H9 (cell line): Measurements from ENCODE around the gene TMEM145. TPM values are rescaled to one million over a fixed set of nuclear protein-coding genes. Genes with fewer than 3 reads are reported as not detected.

Experiments used
- DNase-seq: peaks from one replicate; pipeline ENCODE4 v3.0.0-alpha.2; 2017
- H2AFZ ChIP-seq: one replicate; pipeline ENCODE4 v1.6.1; 2013; ENCODE audit warnings: mild to moderate bottlenecking, low read length, control low read depth, moderate library complexity
- H2AK5ac ChIP-seq: 2 replicates; pipeline ENCODE4 v1.6.1; 2013; ENCODE audit warnings: low read length, control low read depth, mixed read lengths; ENCODE audit not compliant: insufficient read length
- H2BK120ac ChIP-seq: one replicate; pipeline ENCODE4 v1.6.1; 2013; ENCODE audit warnings: low read depth, mild to moderate bottlenecking, low read length, control low read depth, inconsistent platforms; ENCODE audit not compliant: poor library complexity, severe bottlenecking
- H2BK12ac ChIP-seq: 2 replicates; pipeline ENCODE4 v1.6.1; 2013; ENCODE audit warnings: low read length, control low read depth, mixed read lengths, low read depth; ENCODE audit not compliant: insufficient read length
- H2BK15ac ChIP-seq: 2 replicates; pipeline ENCODE4 v1.6.1; 2013; ENCODE audit warnings: low read depth, low read length, control low read depth
- H2BK20ac ChIP-seq: one replicate; pipeline ENCODE4 v1.6.1; 2013; ENCODE audit warnings: low read depth, mild to moderate bottlenecking, low read length, control low read depth, inconsistent platforms; ENCODE audit not compliant: poor library complexity, severe bottlenecking
- H2BK5ac ChIP-seq: 2 replicates; pipeline ENCODE4 v1.6.1; 2013; ENCODE audit warnings: low read length, control low read depth, mixed read lengths; ENCODE audit not compliant: insufficient read length
- H3K14ac ChIP-seq: 2 replicates; pipeline ENCODE4 v1.6.1; 2013; ENCODE audit warnings: low read length, control low read depth; ENCODE audit not compliant: insufficient read depth
- H3K18ac ChIP-seq: 2 replicates; pipeline ENCODE4 v1.6.1; 2013; ENCODE audit warnings: low read depth, mild to moderate bottlenecking, mixed read lengths, low read length, control low read depth; ENCODE audit not compliant: insufficient read length
- H3K23ac ChIP-seq: 2 replicates; pipeline ENCODE4 v1.6.1; 2013; ENCODE audit warnings: low read length, control low read depth, mixed read lengths, low read depth; ENCODE audit not compliant: insufficient read length
- H3K23me2 ChIP-seq: 2 replicates; pipeline ENCODE4 v1.6.1; 2013; ENCODE audit warnings: low read depth, mild to moderate bottlenecking, mixed read lengths, low read length, control low read depth; ENCODE audit not compliant: insufficient read length, poor library complexity, severe bottlenecking
- H3K27ac ChIP-seq: 2 replicates; pipeline ENCODE4 v1.5.1; 2013; ENCODE audit warnings: low read length, control low read depth, mixed read lengths, low read depth; ENCODE audit not compliant: insufficient read length
- H3K27me3 ChIP-seq: 2 replicates; pipeline ENCODE4 v1.6.1; 2013; ENCODE audit warnings: low read length, control low read depth, inconsistent platforms; ENCODE audit not compliant: insufficient read depth
- H3K4ac ChIP-seq: 2 replicates; pipeline ENCODE4 v1.6.1; 2013; ENCODE audit warnings: low read depth, mild to moderate bottlenecking, control low read depth, inconsistent platforms, low read length, moderate library complexity
- H3K4me1 ChIP-seq: 2 replicates; pipeline ENCODE4 v1.6.1; 2013; ENCODE audit warnings: low read length, control low read depth, inconsistent platforms; ENCODE audit not compliant: insufficient read depth
- H3K4me2 ChIP-seq: 2 replicates; pipeline ENCODE4 v1.6.1; 2013; ENCODE audit warnings: low read length, control low read depth, mixed read lengths; ENCODE audit not compliant: insufficient read length, insufficient read depth
- H3K56ac ChIP-seq: 2 replicates; pipeline ENCODE4 v1.6.1; 2013; ENCODE audit warnings: low read depth, mild to moderate bottlenecking, mixed read lengths, low read length, control low read depth; ENCODE audit not compliant: insufficient read length
- H3K79me1 ChIP-seq: 2 replicates; pipeline ENCODE4 v1.6.1; 2013; ENCODE audit warnings: low read depth, mild to moderate bottlenecking, moderate library complexity, low read length, control low read depth, inconsistent platforms; ENCODE audit not compliant: insufficient read depth, poor library complexity, severe bottlenecking
- H3K79me2 ChIP-seq: 2 replicates; pipeline ENCODE4 v1.6.1; 2013; ENCODE audit warnings: low read length, control low read depth, inconsistent platforms; ENCODE audit not compliant: insufficient read depth
- H3K9ac ChIP-seq: 2 replicates; pipeline ENCODE4 v1.6.1; 2013; ENCODE audit warnings: low read length, control low read depth, mixed read lengths; ENCODE audit not compliant: insufficient read length; ENCODE audit errors: extremely low read depth
- H3K9me3 ChIP-seq: one replicate; pipeline ENCODE4 v1.6.1; 2013; ENCODE audit warnings: low read depth, low read length, inconsistent platforms; ENCODE audit not compliant: control insufficient read depth
- H3T11ph ChIP-seq: one replicate; pipeline ENCODE4 v1.6.1; 2013; ENCODE audit warnings: mild to moderate bottlenecking, low read length, control low read depth, inconsistent platforms
- H4K20me1 ChIP-seq: one replicate; pipeline ENCODE4 v1.6.1; 2013; ENCODE audit not compliant: control insufficient read depth, insufficient read length, insufficient read depth
- H4K5ac ChIP-seq: 2 replicates; pipeline ENCODE4 v1.6.1; 2013; ENCODE audit warnings: low read depth, mild to moderate bottlenecking, mixed read lengths, low read length, control low read depth; ENCODE audit not compliant: insufficient read length
- H4K8ac ChIP-seq: replicated peaks from 2 replicates; pipeline ENCODE4 v1.6.1; 2013; ENCODE audit warnings: low read length, control low read depth, mixed read lengths, low read depth; ENCODE audit not compliant: insufficient read length
- H4K91ac ChIP-seq: 2 replicates; pipeline ENCODE4 v1.6.1; 2013; ENCODE audit warnings: low read depth, mild to moderate bottlenecking, moderate library complexity, mixed read lengths, low read length, control low read depth; ENCODE audit not compliant: insufficient read length
- H3K27ac Mint-ChIP-seq, 3 experiments: 2 replicates in 2 of 3; 3 replicates in 1 of 3; pipeline ENCODE4 v1.8.0; 2020 to 2021; ENCODE audit warnings: mixed read lengths in 3 of 3, mild to moderate bottlenecking in 1 of 3, moderate library complexity in 1 of 3
- H3K27me3 Mint-ChIP-seq: 2 replicates; pipeline ENCODE4 v1.8.0; 2021; ENCODE audit warnings: low read depth, mild to moderate bottlenecking, moderate library complexity, mixed read lengths
- H3K36me3 Mint-ChIP-seq, 3 experiments: 2 replicates in 2 of 3; 3 replicates in 1 of 3; pipeline ENCODE4 v1.8.0; 2020 to 2021; ENCODE audit warnings: low read depth in 3 of 3, mixed read lengths in 3 of 3; ENCODE audit not compliant: insufficient read depth in 1 of 3
- H3K4me1 Mint-ChIP-seq, 2 experiments: 2 replicates each; pipeline ENCODE4 v1.8.0; 2020; ENCODE audit warnings: mixed read lengths in 2 of 2
- H3K4me3 Mint-ChIP-seq, 2 experiments: 2 replicates in 1 of 2; 3 replicates in 1 of 2; pipeline ENCODE4 v1.8.0; 2020 to 2021; ENCODE audit warnings: mild to moderate bottlenecking in 2 of 2, mixed read lengths in 2 of 2, moderate library complexity in 1 of 2
- H3K9me3 Mint-ChIP-seq, 2 experiments: 2 replicates in 1 of 2; 3 replicates in 1 of 2; pipeline ENCODE4 v1.8.0; 2020; ENCODE audit warnings: mild to moderate bottlenecking in 2 of 2, mixed read lengths in 2 of 2, moderate library complexity in 1 of 2
- CTCF ChIP-seq: fragments of 200-600 bp; sonication (generic); conservative IDR thresholded peaks from 3 replicates; pipeline ENCODE4 v1.8.0; 2021; ENCODE audit warnings: antibody characterized with exemption, mild to moderate bottlenecking
- WGBS: extraction: QIAGEN DNeasy Blood & Tissue Kit; methylation state at CpG from one replicate; pipeline ENCODE4 v1.1.7; 2013; ENCODE audit warnings: missing lambda C conversion rate, low lambda C conversion rate, mixed read lengths; ENCODE audit not compliant: insufficient read length; ENCODE audit errors: extremely low coverage; 5-methylcytosine and 5-hydroxymethylcytosine counted together
- total RNA-seq: library from RNA; stranded (reverse); gene quantifications from 2 replicates; pipeline ENCODE4 v1.2.1, GENCODE V29; 2021

The TMEM145 gene
- total RNA-seq, 1 experiment from 2014 or later, result 4.5 TPM

GRCh38 chr19:42350417-42350816 is 37.3 kb downstream of the TMEM145 start:
- Histone ChIP-seq H2BK15ac (no peak overlapping the region), H2AFZ (no peak overlapping the region), H2BK120ac (no peak overlapping the region), H3K23ac (no peak overlapping the region), H3K9me3 (no peaks in the 10 kb centered on the region), H4K8ac (no peak overlapping the region), H2BK12ac (no peak overlapping the region), H4K5ac (no peak overlapping the region), H3K14ac (no peak overlapping the region), H2AK5ac (no peak overlapping the region), H3K56ac (no peak overlapping the region), H3K4me1 (no peaks in the 10 kb centered on the region), H3T11ph (no peak overlapping the region), H3K9ac (no peak overlapping the region), H4K91ac (no peak overlapping the region), H3K4ac (no peak overlapping the region), H3K23me2 (no peaks in the 10 kb centered on the region), H2BK5ac (no peak overlapping the region), H3K27ac (no peak overlapping the region), H4K20me1 (no peaks in the 10 kb centered on the region), H3K79me2 (no peaks in the 10 kb centered on the region), H3K79me1 (no peaks in the 10 kb centered on the region), H3K4me2 (no peak overlapping the region), H2BK20ac (no peak overlapping the region), H3K27me3 (no peaks in the 10 kb centered on the region), H3K18ac (no peak overlapping the region)
- no peak for TF ChIP-seq CTCF
- DNase-seq, result no peak
- Mint-ChIP-seq H3K9me3 (no peaks in the 10 kb centered on the region; a peak in 1 of 5 replicates), H3K4me1 (no peaks in the 10 kb centered on the region), H3K27me3 (no peaks in the 10 kb centered on the region), H3K4me3 (no peak overlapping the region), H3K27ac (no peak overlapping the region; a peak in 1 of 7 replicates), H3K36me3 (peaks cover 3 to 28% (median 17%) of the 10 kb centered on the region in 3 experiments; a peak in 6 of 7 replicates)
- WGBS, result no CpG with 5 or more reads among the region's 3 CpGs
